ENCODE results near the gene CDH8. TPM values are rescaled to one million over a fixed set of nuclear protein-coding genes. Genes with fewer than 3 reads are reported as not detected.

The CDH8 gene
- total RNA-seq, 1 donor from 2014 or later = not detected

- no peak for DNase-seq
Observed at GRCh38 chr16:62029947-62030346, 6.3 kb downstream of the CDH8 start.

- no peak for DNase-seq
Observed at GRCh38 chr16:62022688-62023087, 13.6 kb downstream of the CDH8 start.

- DNase-seq = no peak
Observed at GRCh38 chr16:62021161-62021581, 15.1 kb downstream of the CDH8 start.

GRCh38 chr16:62020681-62021080 is 15.6 kb downstream of the CDH8 start:
- DNase-seq = no peak

GRCh38 chr16:62019851-62020250 is 16.4 kb downstream of the CDH8 start:
- DNase-seq = no peak

- no peak for DNase-seq
Observed at GRCh38 chr16:62018301-62019060, 17.8 kb downstream of the CDH8 start.

GRCh38 chr16:62014319-62014923 is 21.8 kb downstream of the CDH8 start:
- no peak for DNase-seq

- DNase-seq = no peak
Observed at GRCh38 chr16:62010186-62010585, 26.1 kb downstream of the CDH8 start.

GRCh38 chr16:61998460-61998859 is 37.8 kb downstream of the CDH8 start:
- no peak for DNase-seq

GRCh38 chr16:61993108-61993507 is 43.1 kb downstream of the CDH8 start:
- no peak for DNase-seq

- DNase-seq = no peak
Observed at GRCh38 chr16:61987474-61988012, 48.7 kb downstream of the CDH8 start.

- DNase-seq = no peak
Observed at GRCh38 chr16:61969077-61969382, 67.2 kb downstream of the CDH8 start.

GRCh38 chr16:61968242-61969076 is 67.8 kb downstream of the CDH8 start:
- DNase-seq = no peak

GRCh38 chr16:61957075-61957855 is 79.0 kb downstream of the CDH8 start:
- DNase-seq = no peak

- no peak for DNase-seq
Observed at GRCh38 chr16:61952841-61953240, 83.4 kb downstream of the CDH8 start.

GRCh38 chr16:61948414-61948813 is 87.8 kb downstream of the CDH8 start:
- DNase-seq = no peak

GRCh38 chr16:61946019-61946418 is 90.2 kb downstream of the CDH8 start:
- DNase-seq = no peak

- no peak for DNase-seq
Observed at GRCh38 chr16:61945511-61945910, 90.7 kb downstream of the CDH8 start.

- DNase-seq = no peak
Observed at GRCh38 chr16:61944004-61944403, 92.2 kb downstream of the CDH8 start.

GRCh38 chr16:61940611-61941010 is 95.6 kb downstream of the CDH8 start:
- DNase-seq = no peak

- no peak for DNase-seq
Observed at GRCh38 chr16:61937646-61938045, 98.6 kb downstream of the CDH8 start.

- no peak for DNase-seq
Observed at GRCh38 chr16:61936522-61936921, 99.7 kb downstream of the CDH8 start.

GRCh38 chr16:61934601-61935000 is 101.6 kb downstream of the CDH8 start:
- DNase-seq = no peak
